ENCODE data around the gene GNA14.

GRCh38 chr9:77418226-77418625 lies 229.9 kb downstream of the GNA14 start:
- TF ChIP-seq, protein P1, sequence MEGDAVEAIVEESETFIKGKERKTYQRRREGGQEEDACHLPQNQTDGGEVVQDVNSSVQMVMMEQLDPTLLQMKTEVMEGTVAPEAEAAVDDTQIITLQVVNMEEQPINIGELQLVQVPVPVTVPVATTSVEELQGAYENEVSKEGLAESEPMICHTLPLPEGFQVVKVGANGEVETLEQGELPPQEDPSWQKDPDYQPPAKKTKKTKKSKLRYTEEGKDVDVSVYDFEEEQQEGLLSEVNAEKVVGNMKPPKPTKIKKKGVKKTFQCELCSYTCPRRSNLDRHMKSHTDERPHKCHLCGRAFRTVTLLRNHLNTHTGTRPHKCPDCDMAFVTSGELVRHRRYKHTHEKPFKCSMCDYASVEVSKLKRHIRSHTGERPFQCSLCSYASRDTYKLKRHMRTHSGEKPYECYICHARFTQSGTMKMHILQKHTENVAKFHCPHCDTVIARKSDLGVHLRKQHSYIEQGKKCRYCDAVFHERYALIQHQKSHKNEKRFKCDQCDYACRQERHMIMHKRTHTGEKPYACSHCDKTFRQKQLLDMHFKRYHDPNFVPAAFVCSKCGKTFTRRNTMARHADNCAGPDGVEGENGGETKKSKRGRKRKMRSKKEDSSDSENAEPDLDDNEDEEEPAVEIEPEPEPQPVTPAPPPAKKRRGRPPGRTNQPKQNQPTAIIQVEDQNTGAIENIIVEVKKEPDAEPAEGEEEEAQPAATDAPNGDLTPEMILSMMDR (IDR thresholded peaks at IDR 0.05) = no peak
- no peak for TF ChIP-seq POLR2A (IDR thresholded peaks at IDR 0.05)

Data from Peyer's patch (tissue), 4 donors.